IPS DF 6.9 (cell line): Measurements from ENCODE around the gene CLSTN3.

Experiments used
- DNase-seq: peaks from one replicate; pipeline ENCODE4 v3.0.0-alpha.2; 2013; ENCODE audit warnings: low read depth, low spot score
- H3K27ac ChIP-seq: one replicate; pipeline ENCODE4 v1.5.1; 2013; ENCODE audit warnings: low read length, control low read depth
- H3K27me3 ChIP-seq: 2 replicates; pipeline ENCODE4 v1.6.1; 2013; ENCODE audit warnings: mild to moderate bottlenecking, low read length; ENCODE audit not compliant: control insufficient read depth, insufficient read depth
- H3K36me3 ChIP-seq: 2 replicates; pipeline ENCODE4 v1.6.1; 2013; ENCODE audit warnings: low read length; ENCODE audit not compliant: control insufficient read depth, insufficient read depth
- H3K4me1 ChIP-seq: 2 replicates; pipeline ENCODE4 v1.6.1; 2013; ENCODE audit warnings: low read length; ENCODE audit not compliant: control insufficient read depth, insufficient read depth
- H3K4me3 ChIP-seq: 2 replicates; pipeline ENCODE4 v1.5.1; 2013; ENCODE audit warnings: mild to moderate bottlenecking, low read length
- H3K9me3 ChIP-seq: 2 replicates; pipeline ENCODE4 v1.6.1; 2013; ENCODE audit warnings: low read length, inconsistent platforms; ENCODE audit not compliant: control insufficient read depth, insufficient read depth
- WGBS: extraction: QIAGEN DNeasy Blood & Tissue Kit; methylation state at CpG from one replicate; pipeline ENCODE4 v1.1.7; 2013; ENCODE audit warnings: mixed read lengths, missing lambda C conversion rate; ENCODE audit not compliant: insufficient read length, insufficient coverage; 5-methylcytosine and 5-hydroxymethylcytosine counted together

The CLSTN3 gene

GRCh38 chr12:7137908-7138307 lies 7.7 kb downstream of the CLSTN3 start:
- WGBS = no CpG with 5 or more reads among the region's 4 CpGs
- H3K27me3 ChIP-seq = no peaks in the 10 kb centered on the region
- no peak overlapping the region for H3K4me3 ChIP-seq
- H3K27ac ChIP-seq = no peak overlapping the region
- DNase-seq = no peak
- H3K4me1 ChIP-seq = no peaks in the 10 kb centered on the region
- H3K9me3 ChIP-seq = no peaks in the 10 kb centered on the region
- H3K36me3 ChIP-seq = peaks cover 16% of the 10 kb centered on the region

- no peaks in the 10 kb centered on the region for H3K4me1 ChIP-seq
- DNase-seq = no peak
- H3K27ac ChIP-seq = no peak overlapping the region
- H3K36me3 ChIP-seq = peaks cover 15% of the 10 kb centered on the region
- no CpG with 5 or more reads among the region's 2 CpGs for WGBS
- H3K4me3 ChIP-seq = no peak overlapping the region
- no peaks in the 10 kb centered on the region for H3K27me3 ChIP-seq
- no peaks in the 10 kb centered on the region for H3K9me3 ChIP-seq
These were observed 9.0 kb downstream of the CLSTN3 start for GRCh38 chr12:7139200-7139599.

GRCh38 chr12:7141351-7142005 lies 11.3 kb downstream of the CLSTN3 start:
- no CpG with 5 or more reads among the region's 7 CpGs for WGBS
- Histone ChIP-seq H3K4me3 (no peak overlapping the region), H3K4me1 (no peaks in the 10 kb centered on the region), H3K27ac (no peak overlapping the region), H3K27me3 (no peaks in the 10 kb centered on the region), H3K36me3 (peaks cover 7% of the 10 kb centered on the region), H3K9me3 (no peaks in the 10 kb centered on the region)
- no peak for DNase-seq

GRCh38 chr12:7142056-7142644 lies 12.0 kb downstream of the CLSTN3 start:
- H3K4me3 ChIP-seq = no peak overlapping the region
- no peaks in the 10 kb centered on the region for H3K4me1 ChIP-seq
- H3K27ac ChIP-seq = no peak overlapping the region
- no CpG with 5 or more reads among the region's 5 CpGs for WGBS
- H3K27me3 ChIP-seq = no peaks in the 10 kb centered on the region
- peaks cover 3% of the 10 kb centered on the region for H3K36me3 ChIP-seq
- no peaks in the 10 kb centered on the region for H3K9me3 ChIP-seq
- DNase-seq = no peak

- DNase-seq = no peak
- Histone ChIP-seq H3K9me3 (no peaks in the 10 kb centered on the region), H3K27ac (no peak overlapping the region), H3K36me3 (peaks cover 2% of the 10 kb centered on the region; the same call in 1 of the 2 replicates), H3K4me1 (no peaks in the 10 kb centered on the region), H3K4me3 (no peak overlapping the region), H3K27me3 (no peaks in the 10 kb centered on the region)
- WGBS = no CpG with 5 or more reads among the region's 18 CpGs
These were observed 12.8 kb downstream of the CLSTN3 start for GRCh38 chr12:7142809-7143465.

- Histone ChIP-seq H3K27ac (no peak overlapping the region), H3K27me3 (no peaks in the 10 kb centered on the region), H3K4me3 (no peak overlapping the region), H3K36me3 (peaks cover 2% of the 10 kb centered on the region; the same call in 1 of the 2 replicates), H3K9me3 (no peaks in the 10 kb centered on the region), H3K4me1 (no peaks in the 10 kb centered on the region)
- no peak for DNase-seq
- no CpG with 5 or more reads among the region's 7 CpGs for WGBS
These were observed 13.4 kb downstream of the CLSTN3 start for GRCh38 chr12:7143564-7143963.

- peaks cover 2% of the 10 kb centered on the region; the same call in 1 of the 2 replicates for H3K36me3 ChIP-seq
- no peaks in the 10 kb centered on the region for H3K9me3 ChIP-seq
- DNase-seq = no peak
- H3K27ac ChIP-seq = no peak overlapping the region
- H3K27me3 ChIP-seq = no peaks in the 10 kb centered on the region
- no peak overlapping the region for H3K4me3 ChIP-seq
- H3K4me1 ChIP-seq = no peaks in the 10 kb centered on the region
- WGBS = no CpG with 5 or more reads among the region's 11 CpGs
These were observed 14.4 kb downstream of the CLSTN3 start for GRCh38 chr12:7144414-7145120.

GRCh38 chr12:7145671-7146070 lies 15.5 kb downstream of the CLSTN3 start:
- Histone ChIP-seq H3K27me3 (no peaks in the 10 kb centered on the region), H3K4me3 (no peak overlapping the region), H3K36me3 (peaks cover 4% of the 10 kb centered on the region; the same call in 1 of the 2 replicates), H3K9me3 (no peaks in the 10 kb centered on the region), H3K4me1 (no peaks in the 10 kb centered on the region), H3K27ac (no peak overlapping the region)
- DNase-seq = no peak
- no CpG with 5 or more reads among the region's 4 CpGs for WGBS

- Histone ChIP-seq H3K27ac (no peak overlapping the region), H3K27me3 (no peaks in the 10 kb centered on the region), H3K9me3 (no peaks in the 10 kb centered on the region), H3K36me3 (peaks cover 6% of the 10 kb centered on the region; the same call in 1 of the 2 replicates), H3K4me1 (no peaks in the 10 kb centered on the region), H3K4me3 (no peak overlapping the region)
- no CpG with 5 or more reads among the region's 7 CpGs for WGBS
- no peak for DNase-seq
These were observed 16.1 kb downstream of the CLSTN3 start for GRCh38 chr12:7146228-7146627.

GRCh38 chr12:7146906-7147305 lies 16.7 kb downstream of the CLSTN3 start:
- DNase-seq = no peak
- Histone ChIP-seq H3K9me3 (no peaks in the 10 kb centered on the region), H3K36me3 (peaks cover 6% of the 10 kb centered on the region; the same call in 1 of the 2 replicates), H3K27me3 (no peaks in the 10 kb centered on the region), H3K4me3 (no peak overlapping the region), H3K27ac (no peak overlapping the region), H3K4me1 (no peaks in the 10 kb centered on the region)
- no CpG with 5 or more reads among the region's 7 CpGs for WGBS
